8988T (cell line): ENCODE results near the gene GNAT2.
A peak's percentile ranks its signal among the peaks of the same experiment; 100 is the strongest.

Experiments used
- DNase-seq: peaks from one replicate; pipeline ENCODE4 v3.0.0; 2011

Gene GNAT2

DNA sequence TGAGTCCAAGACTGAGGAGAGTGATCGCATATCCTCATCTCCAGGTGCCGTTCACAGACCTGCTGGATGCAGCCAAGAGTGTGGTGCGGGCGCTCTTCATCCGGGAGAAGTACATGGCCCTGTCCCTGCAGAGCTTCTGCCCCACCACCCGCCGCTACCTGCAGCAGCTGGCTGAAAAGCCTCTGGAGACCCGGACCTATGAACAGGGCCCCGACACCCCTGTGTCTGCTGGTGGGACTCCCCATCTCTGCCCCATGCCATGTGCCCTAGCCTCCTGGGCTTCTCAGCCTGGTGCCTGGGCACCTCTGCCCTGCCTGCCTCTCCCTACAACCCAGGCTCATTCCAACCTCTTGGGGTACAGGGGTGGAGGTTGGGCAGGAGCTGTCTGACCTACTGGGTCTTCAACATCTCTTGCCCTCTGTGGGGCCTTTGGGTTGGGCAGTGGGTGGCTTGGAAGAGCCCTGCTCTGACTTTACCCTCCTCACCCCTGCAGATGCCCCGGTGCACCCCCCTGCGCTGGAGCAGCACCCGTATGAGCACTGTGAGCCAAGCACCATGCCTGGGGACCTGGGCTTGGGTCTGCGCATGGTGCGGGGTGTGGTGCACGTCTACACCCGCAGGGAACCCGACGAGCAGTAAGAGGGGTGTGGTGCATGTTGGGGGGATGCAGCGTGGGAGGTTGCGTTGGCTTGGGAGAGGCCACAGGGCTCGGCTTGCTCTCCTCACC is 7.4 kb upstream of the GNAT2 start:
- DNase-seq: no peak

DNA sequence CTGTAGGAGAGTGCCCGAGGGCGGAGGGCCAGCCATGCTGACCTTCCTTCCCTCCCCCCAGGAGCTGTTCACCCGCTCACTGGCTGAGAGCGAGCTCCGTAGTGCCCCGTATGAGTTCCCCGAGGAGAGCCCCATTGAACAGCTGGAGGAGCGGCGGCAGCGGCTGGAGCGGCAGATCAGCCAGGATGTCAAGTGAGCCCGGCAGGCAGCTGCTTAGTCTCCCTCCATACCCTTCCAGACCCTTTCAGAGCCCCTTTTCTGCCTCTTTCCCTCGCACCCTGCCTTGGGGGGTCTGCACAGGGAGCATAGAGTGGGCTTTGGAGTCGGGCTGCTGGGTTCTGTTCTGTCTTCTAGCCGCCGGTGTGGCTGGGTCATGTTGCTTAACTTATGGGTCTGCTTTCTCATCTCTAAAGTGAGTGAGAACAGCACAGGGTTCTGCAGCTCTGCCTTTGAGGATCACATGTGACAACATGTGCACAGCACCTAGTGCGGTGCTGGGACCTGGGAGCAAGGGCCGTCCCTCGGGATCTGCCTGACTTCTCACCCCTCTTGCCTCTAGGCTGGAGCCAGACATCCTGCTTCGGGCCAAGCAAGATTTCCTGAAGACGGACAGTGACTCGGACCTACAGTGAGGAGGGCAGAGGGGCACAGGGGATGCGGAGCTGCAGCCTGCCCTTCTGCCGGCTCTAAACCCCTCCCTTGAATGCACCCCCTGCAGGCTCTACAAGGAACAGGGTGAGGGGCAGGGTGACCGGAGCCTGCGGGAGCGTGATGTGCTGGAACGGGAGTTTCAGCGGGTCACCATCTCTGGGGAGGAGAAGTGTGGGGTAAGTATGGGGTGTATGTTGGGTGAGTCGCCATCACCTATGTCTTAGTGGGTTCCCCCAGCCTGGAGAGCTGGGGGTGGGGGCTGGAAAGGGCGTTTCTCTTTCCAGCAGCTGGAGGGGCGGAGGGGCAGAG is 6.5 kb upstream of the GNAT2 start:
- DNase-seq: no peak

DNA sequence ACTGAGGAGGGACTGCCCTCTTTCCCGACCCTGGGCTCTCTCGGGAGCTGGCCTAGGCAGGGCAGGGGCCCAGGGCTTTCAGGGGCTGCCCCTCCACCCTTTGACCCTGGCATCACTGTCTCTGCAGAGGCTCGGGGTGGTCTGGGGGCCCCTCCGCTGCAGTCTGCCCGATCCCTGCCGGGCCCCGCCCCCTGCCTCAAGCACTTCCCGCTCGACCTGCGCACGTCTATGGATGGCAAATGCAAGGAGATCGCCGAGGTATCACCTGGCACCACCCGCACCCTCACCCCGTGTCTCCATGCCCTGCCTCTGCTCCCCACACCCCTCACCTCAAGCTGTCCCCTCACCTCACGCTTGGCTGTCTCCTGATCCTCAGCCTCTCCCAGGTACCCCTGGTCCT is 5.8 kb upstream of the GNAT2 start:
- peak; percentile 6 for DNase-seq

DNA sequence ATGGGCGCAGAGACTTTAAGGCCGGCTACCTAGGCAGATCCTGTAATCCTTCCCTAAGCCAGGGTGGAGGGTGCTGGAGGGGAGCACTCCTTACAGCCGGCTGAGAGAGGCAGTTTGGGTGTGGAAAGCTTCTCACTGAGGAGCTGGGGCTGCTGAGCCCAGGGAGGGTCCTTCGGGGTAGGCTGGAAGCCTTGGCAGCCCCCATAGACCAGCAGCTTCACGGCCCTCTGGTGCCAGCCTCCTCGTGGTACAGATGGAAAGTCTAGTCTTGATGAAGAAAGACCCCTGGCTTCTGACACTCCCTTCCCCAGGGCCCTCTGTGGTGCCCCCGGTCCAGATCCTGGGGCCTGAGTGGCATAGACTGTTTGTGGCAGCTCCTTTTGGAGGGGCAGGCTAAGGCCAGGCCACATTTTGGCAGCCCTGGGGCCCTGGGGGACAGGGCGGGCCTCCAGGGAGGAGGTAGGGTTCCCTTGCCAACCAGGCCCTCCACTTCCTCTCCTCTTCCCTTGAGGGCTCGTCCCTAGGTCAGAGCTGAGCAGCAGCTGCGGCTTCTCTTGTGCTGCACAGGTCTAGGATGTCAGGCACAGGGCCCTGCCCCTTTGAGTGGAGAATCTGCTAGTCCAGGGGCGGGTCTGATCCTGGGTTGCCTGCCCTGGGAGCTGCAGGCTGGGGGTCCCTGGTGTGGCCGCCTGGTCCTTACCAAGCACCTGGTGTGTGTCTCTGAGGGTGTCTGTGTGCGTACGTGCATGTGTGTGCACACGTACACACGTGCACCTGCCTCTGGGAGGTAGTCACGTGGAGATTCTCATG is 5.0 kb upstream of the GNAT2 start:
- peak; percentile 17 for DNase-seq

DNA sequence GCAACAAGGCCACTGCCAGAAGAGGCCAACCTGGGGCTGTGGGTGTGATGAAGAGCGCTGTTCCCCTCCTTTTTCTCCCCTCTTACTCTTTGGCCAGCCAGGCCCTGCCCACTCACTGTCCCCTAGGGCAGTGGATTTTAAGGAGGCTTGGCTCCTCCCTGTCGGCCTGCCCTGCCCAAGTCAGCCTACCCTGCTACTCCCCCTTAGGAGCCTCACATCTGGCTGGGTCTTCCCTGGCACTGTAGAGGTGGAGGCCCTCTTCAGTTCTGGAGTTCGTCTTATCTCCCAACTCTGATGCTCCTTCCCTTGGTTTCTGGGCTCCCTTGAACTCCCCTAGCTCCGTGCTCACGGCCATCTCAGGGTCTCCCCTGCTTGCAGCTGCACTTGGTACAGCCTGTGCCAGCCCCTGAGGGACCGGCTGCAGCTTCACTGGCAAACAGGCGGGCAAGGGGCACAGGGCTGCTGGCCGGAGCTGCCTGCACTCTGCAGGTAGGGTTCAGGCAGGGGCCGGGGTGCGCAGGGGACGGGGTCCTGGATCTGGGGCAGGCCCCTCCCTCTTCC is 4.3 kb upstream of the GNAT2 start:
- DNase-seq: peak; percentile 15

DNA sequence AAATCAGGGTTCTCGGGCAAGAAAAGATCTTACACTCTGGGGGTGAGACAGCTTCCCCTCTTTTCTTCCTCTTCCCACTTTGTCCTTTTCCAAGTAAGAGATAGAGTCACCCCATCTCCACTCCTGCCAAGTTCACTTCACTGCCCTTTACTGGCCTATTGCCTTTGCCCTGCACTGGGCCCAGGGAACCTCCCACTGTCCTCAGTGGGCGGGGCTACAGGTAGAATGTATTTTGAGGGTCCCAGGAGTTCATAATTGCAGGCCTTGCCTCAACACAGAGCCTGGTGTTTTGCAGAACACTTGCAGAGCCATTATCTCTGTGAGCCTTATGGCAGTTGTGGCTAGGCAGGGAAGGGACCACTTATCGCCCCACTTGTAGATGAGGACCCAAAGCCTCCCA is 3.5 kb upstream of the GNAT2 start:
- DNase-seq: peak; percentile 7

DNA sequence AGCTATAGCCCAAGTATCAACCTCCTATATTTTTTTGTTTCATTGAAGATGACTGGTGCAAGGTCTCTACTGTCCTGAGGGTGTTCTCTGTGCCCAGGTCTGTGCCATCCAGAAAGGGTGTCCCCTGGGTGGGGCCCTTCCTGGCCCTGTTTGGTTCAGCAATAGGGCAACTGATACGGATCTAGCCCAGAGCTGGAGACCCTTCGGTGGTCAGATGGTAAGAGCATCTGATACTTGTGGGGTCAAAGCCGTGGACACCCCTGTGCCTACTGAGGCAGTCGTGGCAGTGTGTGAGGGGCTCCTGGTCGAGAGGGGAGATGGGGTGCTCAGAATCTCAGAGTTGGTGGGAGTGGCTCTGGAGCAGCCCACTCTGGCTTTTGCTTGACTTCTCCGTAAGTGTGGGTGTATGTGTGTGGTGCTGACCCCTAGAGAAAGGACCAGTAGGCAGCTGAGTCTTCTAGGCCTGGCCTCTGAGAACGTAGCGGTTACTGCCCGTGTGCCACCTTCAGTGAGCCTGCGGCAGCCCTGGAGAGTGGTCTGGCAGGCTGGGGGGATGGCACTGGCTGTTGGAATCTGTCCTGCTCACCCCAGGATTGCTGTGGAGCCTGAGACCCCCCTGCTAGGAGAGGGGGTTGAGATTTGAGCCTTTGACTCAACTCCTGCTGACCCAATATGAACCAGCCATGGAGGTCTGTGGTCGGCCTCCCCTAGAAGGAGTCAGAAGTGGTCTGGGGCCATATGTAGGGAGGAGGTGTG is 2.9 kb upstream of the GNAT2 start:
- DNase-seq: no peak

DNA sequence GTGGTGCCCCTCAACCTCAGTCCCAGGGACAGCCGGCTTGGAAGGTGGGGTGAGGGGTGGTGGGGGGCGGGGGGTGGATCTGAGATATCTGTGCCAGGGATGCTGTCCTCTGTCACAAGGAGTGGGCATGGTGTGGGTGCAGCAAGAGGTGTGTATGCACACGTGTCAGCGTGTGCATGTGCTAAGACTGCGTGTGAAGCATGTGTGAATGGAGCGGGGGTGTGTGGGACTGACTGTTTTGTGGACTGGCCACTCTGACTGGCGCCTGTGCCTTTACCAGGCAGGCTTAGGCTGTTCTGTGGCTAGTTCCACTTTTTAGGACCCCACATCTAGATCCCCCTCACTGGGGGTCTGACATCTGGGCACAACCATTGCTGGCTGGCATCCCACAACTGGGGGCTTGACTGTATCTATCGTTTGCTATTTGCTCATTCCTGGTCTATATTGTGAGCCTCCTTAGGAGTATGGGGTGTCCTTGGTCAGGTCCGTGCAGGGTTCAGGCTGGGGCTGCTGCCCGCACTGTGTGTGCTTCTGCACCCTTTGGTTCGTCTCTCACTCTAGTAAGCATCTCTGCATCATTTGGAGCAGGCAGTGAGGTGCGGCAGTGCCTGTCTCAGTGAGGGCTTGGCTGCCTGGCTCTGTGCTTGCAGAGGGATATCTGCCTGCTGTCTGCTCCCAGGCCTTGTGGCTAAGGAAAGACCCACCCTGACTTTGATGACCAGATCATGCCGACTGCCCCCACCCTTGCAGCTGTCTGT is 2.1 kb upstream of the GNAT2 start:
- DNase-seq: peak; percentile 8

DNA sequence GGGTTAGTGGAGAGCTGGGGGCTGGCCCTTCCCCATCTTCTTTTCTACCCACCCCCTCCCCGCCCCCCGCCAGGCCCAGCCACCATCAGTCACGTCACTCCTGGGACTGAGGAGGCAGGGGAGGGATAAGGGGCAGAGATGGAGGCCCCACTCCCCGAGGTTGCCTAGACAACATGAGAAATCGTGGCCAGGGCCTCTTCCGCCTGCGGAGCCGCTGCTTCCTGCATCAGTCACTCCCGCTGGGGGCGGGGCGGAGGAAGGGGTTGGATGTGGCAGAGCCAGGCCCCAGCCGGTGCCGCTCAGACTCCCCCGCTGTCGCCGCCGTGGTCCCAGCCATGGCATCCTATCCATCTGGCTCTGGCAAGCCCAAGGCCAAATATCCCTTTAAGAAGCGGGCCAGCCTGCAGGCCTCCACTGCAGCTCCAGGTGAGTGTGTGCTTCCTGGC is 1.4 kb upstream of the GNAT2 start:
- peak; percentile 89 for DNase-seq

DNA sequence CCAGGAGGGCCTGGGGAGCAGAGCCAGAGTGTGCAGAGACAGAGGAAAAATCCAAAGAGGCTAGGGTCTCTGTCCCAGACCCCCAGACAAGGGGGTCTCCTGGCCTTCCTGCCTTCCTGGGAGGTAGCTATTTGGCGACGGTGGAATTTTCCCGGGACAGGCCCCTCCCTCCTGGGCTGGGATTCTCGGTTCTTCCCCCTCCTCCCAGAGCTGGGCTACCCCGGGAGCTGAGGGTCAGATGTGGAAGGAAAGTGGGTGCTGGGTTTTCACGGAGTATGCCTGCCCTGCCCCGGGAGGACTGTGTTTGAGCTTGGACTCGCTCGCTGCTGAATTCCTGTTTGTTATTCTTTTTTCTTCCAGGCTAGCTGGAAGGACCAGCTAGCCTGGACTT is 980 bp upstream of the GNAT2 start:
- DNase-seq: peak; percentile 68

DNA sequence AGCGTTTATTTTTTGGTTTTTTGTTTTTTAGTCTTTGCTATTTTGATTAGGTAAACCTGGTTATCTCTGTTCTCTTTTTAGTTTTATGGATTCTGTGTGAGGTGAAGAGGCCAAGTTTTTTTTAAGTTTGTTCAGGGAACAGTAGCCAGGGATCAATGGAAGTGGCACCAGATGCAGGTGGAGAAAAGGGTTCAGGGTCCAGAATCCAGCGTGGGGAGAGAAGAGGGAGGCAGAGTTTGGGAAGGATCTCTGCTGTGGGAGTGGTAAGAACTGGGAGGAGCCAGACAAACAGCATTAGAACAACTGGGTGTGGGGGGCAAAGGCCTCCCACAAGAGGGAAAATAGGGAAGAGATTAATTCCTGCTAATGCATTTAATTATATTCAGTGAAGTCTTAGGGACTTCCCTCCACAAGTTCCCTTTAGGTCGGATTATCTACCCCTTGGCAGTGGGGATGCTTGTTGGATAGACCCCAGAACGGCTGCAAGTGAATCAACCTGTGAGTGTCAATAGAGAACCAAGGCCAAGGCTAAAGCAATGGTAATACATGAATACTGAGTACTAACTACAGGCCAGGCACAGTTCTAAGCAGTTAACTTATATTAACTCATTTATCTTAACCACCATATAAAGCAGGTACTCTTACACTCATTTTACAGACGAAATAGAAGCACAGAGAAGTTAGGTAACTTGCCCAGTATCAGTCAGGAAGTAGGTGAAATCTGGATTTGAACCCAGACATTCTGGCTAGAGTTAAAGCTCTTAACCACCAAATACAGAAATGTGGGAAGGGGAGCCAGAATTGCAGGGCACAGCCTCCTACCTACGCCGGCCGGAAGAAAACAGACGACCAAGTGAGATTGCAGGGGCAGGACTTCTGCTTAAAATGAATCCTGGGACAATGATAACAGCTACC is 498 bp downstream of the GNAT2 start:
- DNase-seq: no peak

DNA sequence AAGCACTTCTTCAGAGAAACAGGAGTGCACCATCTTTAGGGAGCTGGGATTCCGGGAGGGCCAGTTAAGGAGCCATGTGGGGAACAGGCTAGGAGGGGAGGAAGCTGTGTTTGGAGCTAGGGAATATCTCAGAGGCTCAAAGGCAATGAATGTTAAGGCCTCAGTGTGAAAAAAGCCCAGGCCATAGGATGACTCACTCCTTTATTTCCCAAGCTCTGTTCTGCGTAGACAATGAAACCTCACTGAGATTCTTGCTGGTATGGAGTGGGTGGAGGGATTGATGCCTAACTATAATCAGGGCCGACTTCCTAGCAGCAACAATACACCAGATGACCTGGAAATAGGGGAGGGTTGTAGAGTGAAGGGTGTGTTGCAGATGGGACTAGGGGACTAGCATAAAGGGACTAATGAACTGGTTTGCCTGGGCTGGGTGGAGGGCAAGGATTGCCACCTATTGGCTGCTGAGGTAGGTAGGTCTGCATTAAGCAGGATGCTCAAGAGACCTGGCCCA is 2.1 kb downstream of the GNAT2 start:
- DNase-seq: no peak

DNA sequence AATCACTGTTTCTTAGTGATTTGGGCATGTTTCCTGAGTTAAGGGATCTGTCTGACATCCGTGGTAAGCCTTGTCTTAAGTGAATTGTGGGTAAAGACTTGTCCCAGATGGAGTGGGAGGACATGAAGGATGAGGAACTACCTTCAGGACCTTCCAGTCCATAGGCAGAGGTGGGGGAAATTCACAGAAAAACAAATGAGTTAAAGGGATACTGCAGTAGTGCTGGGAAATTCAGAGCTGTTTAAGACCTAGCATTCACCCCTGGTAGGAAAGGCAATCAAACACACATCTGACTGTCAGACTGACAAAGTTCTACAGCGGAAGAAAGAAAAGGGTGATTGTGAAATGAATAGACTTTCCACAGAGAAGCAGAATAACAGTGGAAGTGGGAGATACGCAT is 3.0 kb downstream of the GNAT2 start:
- no peak for DNase-seq

DNA sequence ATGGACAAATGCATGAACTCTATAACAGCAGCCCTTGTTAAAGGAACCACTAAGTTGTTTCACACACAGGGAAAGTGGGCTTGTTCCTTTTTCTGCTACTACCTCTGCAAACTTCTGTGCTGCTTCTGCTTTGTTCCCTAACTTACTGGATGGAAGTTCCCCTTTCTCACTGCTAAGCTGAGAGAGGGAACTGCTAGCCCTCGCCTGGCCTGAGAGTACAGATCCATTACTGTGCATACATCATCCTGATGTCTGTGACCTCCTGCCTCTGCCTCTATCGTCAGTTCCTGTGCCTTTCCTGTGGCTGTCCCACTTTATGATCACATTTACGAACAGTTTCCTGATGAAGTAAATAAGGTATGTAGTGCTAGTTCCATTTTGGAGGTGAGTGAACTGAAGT is 3.5 kb downstream of the GNAT2 start:
- DNase-seq: no peak

DNA sequence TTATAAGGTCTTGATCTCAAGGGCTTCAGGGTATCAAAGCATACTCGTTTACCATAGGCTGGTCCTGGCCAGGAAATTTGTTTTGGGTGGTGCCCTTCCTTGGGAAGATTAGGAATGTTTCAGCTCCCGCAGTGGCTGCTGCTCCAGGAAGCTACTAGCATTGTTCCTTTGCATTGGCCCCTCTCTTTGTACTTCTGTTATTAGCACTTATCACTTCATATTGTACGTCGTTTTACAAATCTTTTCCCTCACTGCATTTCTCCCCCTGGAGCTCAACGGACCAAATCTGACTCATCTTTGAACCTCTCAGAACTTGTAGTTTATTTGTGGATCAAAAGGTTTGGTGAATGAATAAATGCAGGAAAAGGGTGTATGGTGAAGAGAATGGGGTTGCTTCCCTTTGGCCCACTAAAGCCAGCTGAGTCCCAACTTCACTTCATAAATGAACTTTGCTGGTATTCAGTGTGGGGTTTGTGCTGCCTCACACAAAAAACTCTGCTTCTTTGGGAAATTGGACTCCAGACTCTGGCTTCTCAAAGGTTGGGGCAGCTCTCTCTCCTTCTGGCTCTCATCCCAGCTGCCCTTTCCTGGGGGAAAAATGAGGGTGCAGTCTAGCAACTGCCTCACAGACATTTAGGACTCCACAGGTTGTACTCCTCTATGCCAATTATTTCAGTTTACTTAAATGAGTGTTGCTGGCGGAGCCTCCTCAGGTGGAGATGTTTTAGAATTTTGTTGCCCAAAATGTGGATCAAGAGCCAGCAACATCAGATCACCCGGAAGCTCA is 5.9 kb downstream of the GNAT2 start:
- DNase-seq: no peak

DNA sequence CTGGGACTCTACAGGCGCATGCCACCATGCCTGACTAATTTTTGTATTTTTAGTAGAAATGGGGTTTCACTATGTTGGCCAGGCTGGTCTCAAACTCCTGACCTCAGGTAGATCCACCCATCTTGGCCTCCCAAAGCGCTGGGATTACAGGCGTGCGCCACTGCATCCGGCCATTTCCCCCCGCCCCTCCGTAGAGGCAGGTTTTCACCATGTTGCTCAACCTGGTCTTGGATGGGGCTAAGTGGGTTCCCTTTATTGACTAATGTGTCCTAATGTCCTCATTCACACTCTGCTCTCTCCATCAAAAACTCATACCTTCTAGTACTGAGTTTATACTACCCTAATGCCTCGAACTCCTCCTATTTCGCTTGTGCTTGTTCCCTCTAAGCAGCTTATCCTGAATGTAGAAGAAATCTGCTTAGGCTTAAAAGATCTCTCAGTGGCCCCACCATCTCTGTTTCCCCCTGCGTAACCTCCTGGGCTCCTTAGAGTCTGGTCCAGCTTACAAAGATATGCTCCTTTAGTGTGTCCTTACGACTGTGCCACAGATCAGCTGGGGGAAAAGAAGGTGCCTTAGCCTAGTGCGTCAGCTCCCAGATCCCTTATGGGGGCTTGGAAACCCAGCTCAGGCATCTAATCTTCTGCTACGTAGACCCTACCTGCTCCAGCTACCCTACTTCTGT is 8.0 kb downstream of the GNAT2 start:
- no peak for DNase-seq

DNA sequence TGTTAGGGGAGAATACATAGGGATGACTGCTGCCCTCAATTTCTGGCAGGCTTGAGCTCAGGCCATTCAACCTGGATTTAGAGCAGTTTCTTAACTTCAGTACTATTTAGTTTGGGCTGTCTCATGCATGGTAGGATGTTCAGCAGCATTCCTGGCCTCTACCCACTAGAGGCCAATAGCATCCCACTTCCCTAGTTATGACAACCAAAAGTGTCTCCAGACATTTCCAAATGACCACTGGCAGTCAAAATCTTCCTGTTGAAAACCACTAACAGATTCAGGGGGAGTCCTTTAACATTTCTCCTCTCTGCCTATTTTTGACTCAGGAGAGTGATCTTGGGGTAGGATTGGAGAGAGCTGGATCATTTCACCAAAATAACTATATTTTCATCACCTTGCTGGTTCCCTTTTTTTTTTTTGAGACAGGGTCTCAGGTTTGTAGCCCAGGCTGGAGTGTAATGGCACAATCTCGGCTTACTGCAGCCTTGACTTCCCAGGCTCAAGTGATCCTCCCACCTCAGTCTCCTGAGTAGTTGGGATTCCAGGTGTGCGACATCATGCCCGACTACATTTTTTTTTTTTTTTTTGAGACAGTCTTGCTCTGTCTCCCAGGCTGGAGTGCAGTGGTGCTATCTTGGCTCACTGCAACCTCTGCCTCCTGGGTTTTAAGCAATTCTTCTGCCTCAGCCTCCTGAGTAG is 8.7 kb downstream of the GNAT2 start:
- no peak for DNase-seq

DNA sequence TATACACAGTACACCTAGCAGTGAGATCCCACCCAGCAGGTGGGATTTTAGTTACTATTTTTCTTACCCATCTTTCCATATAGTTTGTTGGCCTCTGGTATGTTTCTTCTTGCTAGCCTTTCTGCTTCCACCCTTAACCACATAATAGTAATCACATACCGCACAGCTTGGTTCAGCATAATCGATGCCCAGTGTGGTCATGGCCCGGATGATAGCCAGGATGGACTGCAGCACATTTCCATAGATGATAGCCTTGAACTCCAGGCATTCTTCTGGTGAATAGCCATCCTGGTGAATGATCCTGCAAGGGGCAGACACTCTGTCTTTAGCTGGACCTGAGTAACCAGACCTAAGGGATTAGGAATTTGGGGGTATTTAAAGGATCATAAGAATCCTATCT is 9.5 kb downstream of the GNAT2 start:
- DNase-seq: no peak
